HepG2 (cell line): ENCODE measurements around the gene SDR9C7. TPM values are rescaled to one million over a fixed set of nuclear protein-coding genes. Genes with fewer than 3 reads are reported as not detected.
A peak's percentile ranks its signal among the peaks of the same experiment; 100 is the strongest.
"Not testable (repeated sequence)": the region's sequence is repeated elsewhere in the genome, so short reads cannot be mapped to it uniquely, and the experiment has no call there.

ENCODE experiments used
- ATAC-seq: fragments of 200-7000 bp; cut with Tn5 transposase; 3 replicates; pipeline ENCODE4 v1.9.1; 2020; ENCODE audit warnings: mild to moderate bottlenecking, moderate library complexity
- BruUV-seq: library from RNA; stranded (reverse); fragments of 400-500 nt; replicated peaks from 2 replicates; lab custom pipeline; 2021; lab: Mats Ljungman, UMichigan
- CTCF ChIA-PET: fragments of 300-600 bp; formaldehyde crosslinking; extraction: SDS; loops from one replicate; lab custom pipeline; 2021; ENCODE audit warnings: low total read pairs, inconsistent platforms, low intra/inter-chr PET ratio; lab: Yijun Ruan, JAX
- POLR2A ChIA-PET: fragments of 350-600 bp; sonication (Branson Sonifier 250); formaldehyde crosslinking; loops from one replicate; lab custom pipeline; 2020; ENCODE audit warnings: antibody characterized with exemption, inconsistent platforms; lab: Yijun Ruan, JAX
- DNase-seq: peaks from one replicate; pipeline ENCODE4 v3.0.0-alpha.2; 2015; ENCODE audit warnings: low spot score
- FAIRE-seq: peaks from 3 replicates; lab custom pipeline; 2011; peaks lifted over from hg19 to GRCh38; lab: Jason Lieb, UNC
- H2AFZ ChIP-seq: one replicate; pipeline ENCODE4 v1.6.1; 2011; ENCODE audit warnings: low read length, inconsistent platforms
- H3K27ac ChIP-seq: fragments of 300-600 bp; 3 replicates; pipeline ENCODE4 v1.8.0; 2011; ENCODE audit warnings: mixed run types, mild to moderate bottlenecking, mixed read lengths, low read length, inconsistent platforms; ENCODE audit not compliant: insufficient read depth; ENCODE audit errors: extremely low read length
- H3K27me3 ChIP-seq, 2 experiments: fragments of 200-600 bp in 1 of 2; 2 replicates in 1 of 2; 3 replicates in 1 of 2; pipeline versions ENCODE4 v1.6.0 to v1.8.0; 2011; ENCODE audit warnings: low read length in 2 of 2, mild to moderate bottlenecking in 2 of 2, moderate library complexity in 2 of 2, inconsistent platforms in 1 of 2; ENCODE audit not compliant: insufficient read depth in 2 of 2, control insufficient read depth in 1 of 2
- H3K36me3 ChIP-seq, 2 experiments: fragments of 200-600 bp in 1 of 2; replicated peaks in 1 of 2; 2 replicates in 1 of 2; 3 replicates in 1 of 2; pipeline versions ENCODE4 v1.5.1 to v1.8.0; 2011; ENCODE audit warnings: low read length in 2 of 2, inconsistent platforms in 1 of 2; ENCODE audit not compliant: insufficient read depth in 2 of 2, control insufficient read depth in 1 of 2
- H3K4me1 ChIP-seq: 2 replicates; pipeline ENCODE4 v1.5.1; 2012; ENCODE audit warnings: low read length, inconsistent platforms; ENCODE audit not compliant: insufficient read depth
- H3K4me2 ChIP-seq: 2 replicates; pipeline ENCODE4 v1.6.0; 2011; ENCODE audit warnings: low read depth, low read length, inconsistent platforms
- H3K4me3 ChIP-seq, 3 experiments: fragments of 200-600 bp in 1 of 3; sonication (generic), shearing (Covaris generic) in 1 of 3; replicated peaks in 1 of 3; 2 replicates each; pipeline ENCODE4 v1.5.1; 2011 to 2016; ENCODE audit warnings: low read length in 3 of 3, inconsistent platforms in 2 of 3, low read depth in 2 of 3, mild to moderate bottlenecking in 2 of 3, control low read depth in 1 of 3, mixed read lengths in 1 of 3; ENCODE audit not compliant: insufficient read depth in 1 of 3
- H3K79me2 ChIP-seq: one replicate; pipeline ENCODE4 v1.6.1; 2011; ENCODE audit warnings: low read length, inconsistent platforms; ENCODE audit not compliant: insufficient read depth
- H3K9ac ChIP-seq: 2 replicates; pipeline ENCODE4 v1.6.0; 2011; ENCODE audit warnings: mild to moderate bottlenecking, low read depth, low read length, inconsistent platforms; ENCODE audit not compliant: insufficient read depth
- H3K9me3 ChIP-seq: 2 replicates; pipeline ENCODE4 v1.5.1; 2012; ENCODE audit warnings: mild to moderate bottlenecking, low read length
- H4K20me1 ChIP-seq: 2 replicates; pipeline ENCODE4 v1.6.0; 2011; ENCODE audit warnings: inconsistent platforms, mild to moderate bottlenecking, low read length, moderate library complexity; ENCODE audit not compliant: insufficient read depth
- FOXA1 ChIP-seq, 2 experiments: fragments of 450-650 bp in 1 of 2; sonication (generic) in 1 of 2; formaldehyde crosslinking in 1 of 2; IDR thresholded peaks; 2 replicates each; pipeline versions ENCODE4 v1.4.0 to v1.6.1; 2016 to 2020; ENCODE audit warnings: missing genetic modification reagents in 1 of 2
- FOXA3 ChIP-seq: IDR thresholded peaks from 2 replicates; pipeline ENCODE4 v1.6.1; 2016; ENCODE audit warnings: missing genetic modification reagents, missing compliant biosample characterization
- ZNF281 ChIP-seq: sonication (generic); formaldehyde crosslinking; IDR thresholded peaks from 2 replicates; pipeline ENCODE4 v1.4.0; 2020; ENCODE audit warnings: missing genetic modification reagents, borderline replicate concordance
- WGBS: methylation state at CpG from one replicate; pipeline ENCODE4 v1.1.6; 2017; ENCODE audit warnings: low lambda C conversion rate; 5-methylcytosine and 5-hydroxymethylcytosine counted together
- in situ Hi-C: cut with HindIII; loops from 2 replicates; pipeline ENCODE4 v1.10.0; 2017; ENCODE audit warnings: low pct_unique_long_range_greater_than_20kb; ENCODE audit not compliant: extremely low pct_ligation_motif_present
- intact Hi-C: fragments of 100-400 bp; cut with micrococcal nuclease; formaldehyde crosslinking; loops from one replicate; pipeline ENCODE4 v1.10.0; 2022; ENCODE audit not compliant: unreplicated experiment
- polyA plus RNA-seq, 8 experiments: library from polyadenylated mRNA; depleted of rRNA in 3 of 8; stranded (reverse) in 7 of 8; unstranded in 1 of 8; fragments of >200 nt; fragmentation: Illumina TruSeq in 4 of 8; extraction: Trizol in 4 of 8; gene quantifications; 2 replicates each; pipeline versions ENCODE4 v1.2.1 to v1.2.3, GENCODE V29; 2011 to 2016; ENCODE audit warnings: low read depth in 4 of 8, missing spikeins in 1 of 8, mixed read lengths in 1 of 8; ENCODE audit not compliant: insufficient read depth in 1 of 8
- total RNA-seq, 5 experiments: library from RNA; depleted of rRNA; stranded (reverse); fragments of >200 nt; fragmentation: Illumina TruSeq; extraction: Trizol; gene quantifications; 2 replicates each; pipeline ENCODE4 v1.2.3, GENCODE V29; 2016; ENCODE audit warnings: low read depth in 1 of 5

The SDR9C7 gene
- total and polyA plus RNA-seq, 2 of the 13 experiments (the other 11 are each of a cell fraction or from before 2014, with no cell fraction given): 0.04 TPM; not detected in 1

GRCh38 chr12:56965997-56966642 is 31.9 kb upstream of the SDR9C7 start:
- ATAC-seq; H3K9me3 ChIP-seq; H3K27me3 ChIP-seq; H2AFZ ChIP-seq; H3K4me1 ChIP-seq; BruUV-seq; H4K20me1 ChIP-seq; H3K36me3 ChIP-seq; DNase-seq; FAIRE-seq; H3K27ac ChIP-seq; CTCF ChIA-PET; POLR2A ChIA-PET; H3K4me3 ChIP-seq; in situ Hi-C loops; intact Hi-C loops; H3K79me2 ChIP-seq; H3K9ac ChIP-seq; TF ChIP-seq FOXA1 (IDR thresholded peaks at IDR 0.05): not testable (repeated sequence)
- TF ChIP-seq ZNF281 (CRISPR knock-in tag) (peak; percentile 83), FOXA1 (CRISPR knock-in tag; IDR thresholded peaks at IDR 0.05) (peak; percentile 61; the same call in 1 of the 2 replicates), FOXA3 (CRISPR knock-in tag) (peak; percentile 35; the same call in 1 of the 2 replicates)
- peak overlapping the region; percentile 23; the same call in 1 of the 2 replicates for H3K4me2 ChIP-seq
- WGBS: 73% methylated on average over 12 of the region's 15 CpGs

- H3K4me2 ChIP-seq, H3K4me1 ChIP-seq, intact Hi-C loops, H3K79me2 ChIP-seq, FAIRE-seq, H3K9me3 ChIP-seq, H2AFZ ChIP-seq, H3K4me3 ChIP-seq, ATAC-seq, POLR2A ChIA-PET, in situ Hi-C loops, H3K36me3 ChIP-seq, H4K20me1 ChIP-seq, H3K27me3 ChIP-seq, CTCF ChIA-PET, DNase-seq, BruUV-seq, H3K27ac ChIP-seq, H3K9ac ChIP-seq: not testable (repeated sequence)
- 53% methylated on average over 4 of the region's 4 CpGs for WGBS
Measured at GRCh38 chr12:56965124-56965523, 30.9 kb upstream of the SDR9C7 start.

DNA sequence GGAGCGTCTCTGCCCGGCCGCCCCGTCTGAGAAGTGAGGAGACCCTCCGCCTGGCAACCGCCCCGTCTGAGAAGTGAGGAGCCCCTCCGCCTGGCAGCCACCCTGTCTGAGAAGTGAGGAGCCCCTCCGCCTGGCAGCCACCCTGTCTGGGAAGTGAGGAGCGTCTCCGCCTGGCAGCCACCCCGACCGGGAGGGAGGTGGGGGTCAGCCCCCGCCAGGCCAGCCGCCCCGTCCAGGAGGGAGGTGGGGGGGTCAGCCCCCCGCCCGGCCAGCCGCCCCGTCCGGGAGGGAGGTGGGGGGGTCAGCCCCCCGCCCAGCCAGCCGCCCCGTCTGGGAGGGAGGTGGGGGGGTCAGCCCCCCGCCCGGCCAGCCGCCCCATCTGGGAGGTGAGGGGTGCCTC is 29.3 kb upstream of the SDR9C7 start:
- H3K79me2 ChIP-seq, intact Hi-C loops, DNase-seq, POLR2A ChIA-PET, in situ Hi-C loops, ATAC-seq, H3K27ac ChIP-seq, FAIRE-seq, H3K9me3 ChIP-seq, H3K4me3 ChIP-seq, H2AFZ ChIP-seq, H4K20me1 ChIP-seq, BruUV-seq, H3K9ac ChIP-seq, H3K36me3 ChIP-seq, H3K4me2 ChIP-seq, CTCF ChIA-PET, H3K27me3 ChIP-seq: not testable (repeated sequence)
- peaks cover 12% of the 10 kb centered on the region; the same call in 1 of the 2 replicates for H3K4me1 ChIP-seq
- WGBS: no CpG with 5 or more reads among the region's 27 CpGs
